H1 (cell line): Measurements from ENCODE around the gene DDX11. TPM values are rescaled to one million over a fixed set of nuclear protein-coding genes. Genes with fewer than 3 reads are reported as not detected.

Experiments used
- CTCF ChIA-PET: fragments of 300-600 bp; sonication (Branson Sonifier 250); formaldehyde crosslinking; loops from one replicate; lab custom pipeline; 2021; ENCODE audit not compliant: partially characterized antibody; lab: Charles Lee
- POLR2A ChIA-PET: fragments of 300-600 bp; sonication (Branson Sonifier 250); formaldehyde crosslinking; loops from one replicate; lab custom pipeline; 2021; ENCODE audit warnings: inconsistent platforms; ENCODE audit not compliant: partially characterized antibody; lab: Charles Lee
- DNase-seq, 2 experiments: peaks; one replicate each; pipeline versions ENCODE4 v3.0.0 to v3.0.0-alpha.2; 2010 to 2022; ENCODE audit warnings: low spot score in 2 of 2, low read depth in 1 of 2, mixed read lengths in 1 of 2
- FAIRE-seq: peaks from 2 replicates; lab custom pipeline; 2011; peaks lifted over from hg19 to GRCh38; lab: Jason Lieb, UNC
- H2AFZ ChIP-seq: 2 replicates; pipeline ENCODE4 v1.8.1; 2012; ENCODE audit warnings: low read length, inconsistent platforms
- H2AK5ac ChIP-seq: 2 replicates; pipeline ENCODE4 v1.6.1; 2013; ENCODE audit warnings: low read depth, low read length
- H2BK120ac ChIP-seq: replicated peaks from 2 replicates; pipeline ENCODE3; 2013; ENCODE audit warnings: low read depth, low read length, inconsistent platforms
- H2BK12ac ChIP-seq: 2 replicates; pipeline ENCODE4 v1.6.1; 2013; ENCODE audit warnings: low read depth, low read length
- H2BK15ac ChIP-seq: 2 replicates; pipeline ENCODE4 v1.6.1; 2013; ENCODE audit warnings: low read length
- H2BK20ac ChIP-seq: 2 replicates; pipeline ENCODE4 v1.6.1; 2013; ENCODE audit warnings: low read length
- H2BK5ac ChIP-seq: 2 replicates; pipeline ENCODE4 v1.6.1; 2013; ENCODE audit warnings: low read depth, low read length
- H3K14ac ChIP-seq: 2 replicates; pipeline ENCODE4 v1.6.1; 2013; ENCODE audit warnings: inconsistent platforms; ENCODE audit not compliant: insufficient read length
- H3K18ac ChIP-seq: 2 replicates; pipeline ENCODE4 v1.6.1; 2013; ENCODE audit warnings: low read length; ENCODE audit errors: extremely low read depth
- H3K23ac ChIP-seq: 2 replicates; pipeline ENCODE4 v1.6.1; 2013; ENCODE audit warnings: inconsistent platforms; ENCODE audit not compliant: insufficient read length
- H3K23me2 ChIP-seq: 2 replicates; pipeline ENCODE4 v1.6.1; 2013; ENCODE audit warnings: low read depth, low read length
- H3K27ac ChIP-seq: 2 replicates; pipeline ENCODE4 v1.6.1; 2011; ENCODE audit warnings: low read depth, low read length, inconsistent platforms
- H3K27me3 ChIP-seq, 4 experiments: replicated peaks in 1 of 4; 1 replicate in 1 of 4; 2 replicates in 3 of 4; pipeline versions ENCODE4 v1.6.1 to v1.8.1; 2011 to 2013; ENCODE audit warnings: low read length in 3 of 4, mild to moderate bottlenecking in 3 of 4, inconsistent platforms in 2 of 4, mixed read lengths in 2 of 4, moderate library complexity in 1 of 4; ENCODE audit not compliant: control insufficient read depth in 3 of 4, insufficient read depth in 3 of 4; ENCODE audit errors: extremely low read depth in 1 of 4
- H3K36me3 ChIP-seq, 4 experiments: 2 replicates each; pipeline versions ENCODE4 v1.6.1 to v1.8.1; 2011 to 2013; ENCODE audit warnings: mild to moderate bottlenecking in 4 of 4, low read length in 3 of 4, moderate library complexity in 2 of 4, control low read depth in 1 of 4, inconsistent platforms in 1 of 4; ENCODE audit not compliant: insufficient read depth in 4 of 4, control insufficient read depth in 2 of 4
- H3K4ac ChIP-seq: replicated peaks from 2 replicates; pipeline ENCODE3; 2013; ENCODE audit warnings: low read length, low read depth, mixed read lengths, inconsistent platforms; ENCODE audit not compliant: insufficient read length
- H3K4me1 ChIP-seq, 4 experiments: replicated peaks in 1 of 4; 1 replicate in 1 of 4; 2 replicates in 3 of 4; pipeline versions ENCODE4 v1.6.1 to v1.8.1; 2011 to 2013; ENCODE audit warnings: low read length in 3 of 4, inconsistent platforms in 2 of 4, mixed read lengths in 1 of 4; ENCODE audit not compliant: insufficient read depth in 4 of 4, control insufficient read depth in 3 of 4
- H3K4me2 ChIP-seq, 2 experiments: 2 replicates each; pipeline versions ENCODE4 v1.6.1 to v1.8.1; 2011 to 2013; ENCODE audit warnings: low read depth in 2 of 2, low read length in 2 of 2, control low read depth in 1 of 2, inconsistent platforms in 1 of 2, mild to moderate bottlenecking in 1 of 2; ENCODE audit not compliant: insufficient read depth in 1 of 2
- H3K4me3 ChIP-seq, 4 experiments: fragments of 200-600, 300-600 bp in 1 of 4; sonication (generic), shearing (Covaris generic), sonication (Bioruptor Twin) in 1 of 4; 2 replicates each; pipeline versions ENCODE4 v1.5.1 to v1.8.1; 2011 to 2016; ENCODE audit warnings: low read length in 4 of 4, low read depth in 3 of 4, control low read depth in 2 of 4, inconsistent platforms in 2 of 4, mild to moderate bottlenecking in 2 of 4, mixed read lengths in 1 of 4, moderate library complexity in 1 of 4; ENCODE audit not compliant: insufficient read depth in 2 of 4; ENCODE audit errors: extremely low read depth in 1 of 4
- H3K56ac ChIP-seq: replicated peaks from 2 replicates; pipeline ENCODE3; 2013; ENCODE audit warnings: low read depth, mild to moderate bottlenecking, mixed read lengths, low read length, inconsistent platforms; ENCODE audit not compliant: insufficient read length
- H3K79me1 ChIP-seq: 2 replicates; pipeline ENCODE4 v1.6.1; 2013; ENCODE audit warnings: low read depth, low read length, control low read depth
- H3K79me2 ChIP-seq, 2 experiments: 2 replicates each; pipeline versions ENCODE4 v1.6.1 to v1.8.1; 2012 to 2013; ENCODE audit warnings: low read length in 2 of 2, mild to moderate bottlenecking in 2 of 2, inconsistent platforms in 1 of 2; ENCODE audit not compliant: insufficient read depth in 2 of 2, control insufficient read depth in 1 of 2
- H3K9ac ChIP-seq, 4 experiments: replicated peaks in 1 of 4; 1 replicate in 1 of 4; 2 replicates in 3 of 4; pipeline versions ENCODE4 v1.6.1 to v1.8.1; 2011 to 2013; ENCODE audit warnings: low read depth in 3 of 4, low read length in 3 of 4, control low read depth in 2 of 4, mild to moderate bottlenecking in 2 of 4, moderate library complexity in 2 of 4, inconsistent platforms in 1 of 4; ENCODE audit errors: extremely low read depth in 1 of 4
- H3K9me3 ChIP-seq, 2 experiments: 2 replicates each; pipeline versions ENCODE4 v1.6.1 to v1.8.1; 2012 to 2013; ENCODE audit warnings: mild to moderate bottlenecking in 2 of 2, moderate library complexity in 2 of 2, control low read depth in 1 of 2, inconsistent platforms in 1 of 2, low read depth in 1 of 2, low read length in 1 of 2, mixed read lengths in 1 of 2; ENCODE audit not compliant: insufficient read depth in 2 of 2
- H4K20me1 ChIP-seq, 2 experiments: replicated peaks in 1 of 2; 2 replicates each; pipeline versions ENCODE3 to v1.8.1; 2011 to 2013; ENCODE audit warnings: inconsistent platforms in 2 of 2, low read length in 2 of 2, mild to moderate bottlenecking in 1 of 2; ENCODE audit not compliant: insufficient read depth in 2 of 2, control insufficient read depth in 1 of 2
- H4K5ac ChIP-seq: 2 replicates; pipeline ENCODE4 v1.6.1; 2013; ENCODE audit warnings: low read length, low read depth, mixed read lengths, inconsistent platforms; ENCODE audit not compliant: insufficient read length
- H4K8ac ChIP-seq: 2 replicates; pipeline ENCODE4 v1.8.0; 2013; ENCODE audit warnings: mild to moderate bottlenecking, moderate library complexity, low read length, inconsistent platforms; ENCODE audit not compliant: insufficient read depth; ENCODE audit errors: extremely low read depth
- H4K91ac ChIP-seq: replicated peaks from 2 replicates; pipeline ENCODE3; 2013; ENCODE audit warnings: low read length, mixed read lengths, inconsistent platforms; ENCODE audit not compliant: insufficient read length
- BACH1 ChIP-seq: IDR thresholded peaks from 2 replicates; pipeline ENCODE4 v1.6.1; 2012; ENCODE audit warnings: low read length, improper control_type of control experiment
- CBX8 ChIP-seq: fragments of 300-800, 300-1000 bp; sonication (generic); IDR thresholded peaks from 2 replicates; pipeline ENCODE4 v1.7.1; 2016; ENCODE audit warnings: low read depth, low read length, borderline replicate concordance
- CHD1 ChIP-seq: IDR thresholded peaks from 2 replicates; pipeline ENCODE4 v1.6.1; 2012; ENCODE audit warnings: low read depth, low read length, improper control_type of control experiment
- CHD2 ChIP-seq: IDR thresholded peaks from 2 replicates; pipeline ENCODE4 v1.6.1; 2012; ENCODE audit warnings: low read length, improper control_type of control experiment
- HDAC2 ChIP-seq, 2 experiments: fragments of 300-600 bp in 1 of 2; sonication (generic) in 1 of 2; IDR thresholded peaks; 2 replicates each; pipeline ENCODE4 v1.6.1; 2011 to 2012; ENCODE audit warnings: low read depth in 2 of 2, low read length in 2 of 2, mild to moderate bottlenecking in 2 of 2, moderate library complexity in 2 of 2, borderline replicate concordance in 1 of 2, inconsistent platforms in 1 of 2
- POLR2A ChIP-seq, 2 experiments: IDR thresholded peaks; 1 replicate in 1 of 2; 2 replicates in 1 of 2; pipeline ENCODE4 v1.6.1; 2011; ENCODE audit warnings: low read depth in 2 of 2, low read length in 2 of 2, mild to moderate bottlenecking in 2 of 2; ENCODE audit errors: control extremely low read depth in 1 of 2
- POU5F1 ChIP-seq: IDR thresholded peaks from 2 replicates; pipeline ENCODE4 v1.6.1; 2011; ENCODE audit warnings: low read depth, mild to moderate bottlenecking, low read length, moderate library complexity
- SAP30 ChIP-seq: fragments of 300-600 bp; sonication (generic); IDR thresholded peaks from 2 replicates; pipeline ENCODE4 v1.7.1; 2012; ENCODE audit warnings: low read length, moderate library complexity, mild to moderate bottlenecking, inconsistent platforms; ENCODE audit not compliant: insufficient read depth, insufficient replicate concordance
- SUZ12 ChIP-seq: fragments of 200-600 bp; sonication (generic); IDR thresholded peaks from 2 replicates; pipeline ENCODE4 v1.6.1; 2012; ENCODE audit warnings: mild to moderate bottlenecking, inconsistent platforms, low read length, moderate library complexity, mixed read lengths
- TBP ChIP-seq: IDR thresholded peaks from 2 replicates; pipeline ENCODE4 v1.6.1; 2011; ENCODE audit warnings: low read depth, low read length, improper control_type of control experiment
- WGBS, 2 experiments: shearing (Covaris generic) in 1 of 2; methylation state at CpG; one replicate each; pipeline versions ENCODE4 v1.1.6 to v1.1.7; 2013 to 2015; ENCODE audit warnings: low lambda C conversion rate in 2 of 2, mixed read lengths in 2 of 2, inconsistent platforms in 1 of 2, low coverage in 1 of 2, missing lambda C conversion rate in 1 of 2; ENCODE audit not compliant: insufficient replicate concordance in 2 of 2, insufficient coverage in 1 of 2, insufficient read length in 1 of 2; ENCODE audit errors: extremely low coverage in 1 of 2, missing lambda C conversion rate in 1 of 2; 5-methylcytosine and 5-hydroxymethylcytosine counted together
- polyA plus RNA-seq, 7 experiments: library from polyadenylated mRNA; depleted of rRNA in 3 of 7; stranded (reverse) in 5 of 7; unstranded in 2 of 7; fragments of >200 nt in 5 of 7; fragments of 200-250 nt in 2 of 7; gene quantifications; 1 replicate in 5 of 7; 2 replicates in 1 of 7; 4 replicates in 1 of 7; pipeline versions ENCODE4 v1.2.1 to v1.2.3, GENCODE V29; 2011 to 2013; ENCODE audit warnings: missing spikeins in 2 of 7, mixed read lengths in 2 of 7
- total RNA-seq: library from RNA; stranded (reverse); fragmentation: NEBNext Ultra II Directional; extraction: Animal tissue kit (Norgen Biotek cat#: 25700); gene quantifications from 2 replicates; pipeline ENCODE4 v1.2.1, GENCODE V29; 2021

The DDX11 gene
- total and polyA plus RNA-seq, 2 of the 8 experiments (the other 6 are each of a cell fraction or from before 2014, with no cell fraction given) = 61.6 to 141 TPM

- H3K23ac ChIP-seq = no peak overlapping the region
- no peak overlapping the region for H2BK12ac ChIP-seq
- H4K8ac ChIP-seq = no peak overlapping the region
- H4K20me1 ChIP-seq = peaks cover 0 to 2% of the 10 kb centered on the region in 2 experiments
- H2BK20ac ChIP-seq = no peak overlapping the region
- TF ChIP-seq CBX8 (no peak), POU5F1 (no peak), SUZ12 (no peak), HDAC2 (IDR thresholded peaks at IDR 0.05; ENCODE audit: borderline replicate concordance in 1 of 2, low read depth in 2 of 2, low read length in 2 of 2) (no peak), CHD2 (no peak), TBP (no peak), BACH1 (no peak), CHD1 (no peak), POLR2A (IDR thresholded peaks at IDR 0.05; ENCODE audit: control extremely low read depth in 1 of 2, low read depth in 2 of 2, low read length in 2 of 2) (no peak), SAP30 (no peak)
- ChIA-PET POLR2A (no interaction called here), CTCF (interaction anchor here (1.1 kb wide), 1 partner anchor 165 kb away, joined by 3 read pairs; no protein-coding TSS in a partner anchor)
- H3K23me2 ChIP-seq = no peaks in the 10 kb centered on the region
- no peaks in the 10 kb centered on the region for H3K9me3 ChIP-seq
- no peak overlapping the region for H2BK5ac ChIP-seq
- FAIRE-seq (no peak), DNase-seq (no peak)
- no peak overlapping the region for H3K14ac ChIP-seq
- H3K4ac ChIP-seq = no peak overlapping the region
- 86% methylated on average over 10 of the region's 10 CpGs; no CpG with 5 or more reads in 1 of the 2 experiments for WGBS, 2 experiments
- H4K5ac ChIP-seq = no peak overlapping the region
- no peaks in the 10 kb centered on the region for H3K4me1 ChIP-seq
- no peak overlapping the region for H2AFZ ChIP-seq
- no peak overlapping the region for H2BK15ac ChIP-seq
- no peaks in the 10 kb centered on the region for H3K79me1 ChIP-seq
- no peak overlapping the region for H3K4me2 ChIP-seq
- H2AK5ac ChIP-seq = no peak overlapping the region
- H3K9ac ChIP-seq = no peak overlapping the region
- H3K27ac ChIP-seq = no peak overlapping the region
- H2BK120ac ChIP-seq = no peak overlapping the region
- no peak overlapping the region for H4K91ac ChIP-seq
- no peak overlapping the region for H3K4me3 ChIP-seq
- H3K36me3 ChIP-seq = peaks cover 0 to 11% (median 4%) of the 10 kb centered on the region in 4 experiments; a peak in 5 of 8 replicates
- no peaks in the 10 kb centered on the region for H3K79me2 ChIP-seq
- no peak overlapping the region for H3K56ac ChIP-seq
- H3K18ac ChIP-seq = no peak overlapping the region
- no peaks in the 10 kb centered on the region for H3K27me3 ChIP-seq
Measured at GRCh38 chr12:31106101-31106803, 32.6 kb downstream of the DDX11 start.
